ENCODE results near the gene SBF2. TPM values are rescaled to one million over a fixed set of nuclear protein-coding genes. Genes with fewer than 3 reads are reported as not detected.
"Not testable (repeated sequence)": the region's sequence is repeated elsewhere in the genome, so short reads cannot be mapped to it uniquely, and the experiment has no call there.

Gene SBF2
- total and polyA plus RNA-seq, 7 experiments from 2014 or later, result 4.2 to 35.2 (median 13.3) TPM

- no peaks in the 10 kb centered on the region for H3K9me3 ChIP-seq (ENCODE audit: control insufficient read depth in 2 of 3, low read length in 3 of 3)
- H3K27ac Mint-ChIP-seq, result no peak overlapping the region
- intact Hi-C loops (cut with micrococcal nuclease), result no loop called here
- no peaks in the 10 kb centered on the region for H3K36me3 ChIP-seq (ENCODE audit: control insufficient read depth in 2 of 3, insufficient read depth in 3 of 3, low read length in 3 of 3)
- ChIA-PET POLR2A (no interaction called here), CTCF (no interaction called here)
- ATAC-seq, result no peak
- no peaks in the 10 kb centered on the region for H3K27me3 Mint-ChIP-seq
- peaks cover 0 to 5% (median 0%) of the 10 kb centered on the region in 11 donors for H3K9me3 Mint-ChIP-seq
- H3K4me3 ChIP-seq (ENCODE audit: low read length), result no peak overlapping the region
- H3K27me3 ChIP-seq (ENCODE audit: control insufficient read depth in 2 of 2, insufficient read depth in 2 of 2, low read length in 2 of 2), result no peaks in the 10 kb centered on the region
- peaks cover 0 to 5% (median 0%) of the 10 kb centered on the region in 7 donors for H3K4me1 Mint-ChIP-seq
- peak overlapping the region in 1 of 10 donors; percentile 29 for H3K4me3 Mint-ChIP-seq
- H3K27ac ChIP-seq (ENCODE audit: low read depth, low read length), result no peak overlapping the region
- H3K36me3 Mint-ChIP-seq, result peaks cover 0 to 22% (median 15%) of the 10 kb centered on the region in 5 donors
- DNase-seq, result no peak
- H3K4me1 ChIP-seq (ENCODE audit: control insufficient read depth in 2 of 2, insufficient read depth in 2 of 2, low read length in 2 of 2), result no peaks in the 10 kb centered on the region
These were observed 57.2 kb downstream of the SBF2 start for GRCh38 chr11:10236840-10237239.

DNA sequence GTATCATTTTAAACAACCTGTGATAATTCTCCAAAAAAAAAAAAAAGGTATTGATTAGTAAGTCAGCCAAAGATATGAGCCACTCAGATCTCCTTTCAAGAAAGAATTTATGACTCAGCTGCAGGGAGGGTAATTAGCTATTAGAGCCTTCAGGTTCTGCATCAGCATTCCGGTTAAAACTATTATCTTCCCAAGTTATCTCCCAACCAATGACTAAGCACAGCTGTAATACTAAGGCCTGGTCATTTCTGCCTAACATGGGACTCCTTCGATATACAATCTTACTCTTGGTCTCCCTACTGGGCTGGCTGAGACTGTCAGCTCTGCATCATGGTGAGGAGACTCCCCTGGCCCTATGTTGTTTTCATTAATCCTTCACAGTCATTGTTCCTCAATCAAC is 60.4 kb downstream of the SBF2 start:
- H3K4me3 ChIP-seq (ENCODE audit: low read length), result no peak overlapping the region
- H3K4me1 Mint-ChIP-seq, result peaks cover 0 to 3% (median 0%) of the 10 kb centered on the region in 7 donors
- H3K9me3 ChIP-seq (ENCODE audit: control insufficient read depth in 2 of 3, low read length in 3 of 3), result no peaks in the 10 kb centered on the region
- no peak overlapping the region for H3K27ac Mint-ChIP-seq
- intact Hi-C loops (cut with micrococcal nuclease), result no loop called here
- H3K36me3 Mint-ChIP-seq, result peaks cover 0 to 26% (median 15%) of the 10 kb centered on the region in 5 donors
- no peak overlapping the region for H3K27ac ChIP-seq (ENCODE audit: low read depth, low read length)
- no peak for ATAC-seq
- H3K36me3 ChIP-seq (ENCODE audit: control insufficient read depth in 2 of 3, insufficient read depth in 3 of 3, low read length in 3 of 3), result no peaks in the 10 kb centered on the region
- H3K9me3 Mint-ChIP-seq, result peaks cover 0 to 7% (median 4%) of the 10 kb centered on the region in 11 donors
- H3K27me3 ChIP-seq (ENCODE audit: control insufficient read depth in 2 of 2, insufficient read depth in 2 of 2, low read length in 2 of 2), result no peaks in the 10 kb centered on the region
- H3K27me3 Mint-ChIP-seq, result no peaks in the 10 kb centered on the region
- ChIA-PET CTCF (no interaction called here), POLR2A (no interaction called here)
- DNase-seq, result no peak
- H3K4me3 Mint-ChIP-seq, result no peak overlapping the region
- H3K4me1 ChIP-seq (ENCODE audit: control insufficient read depth in 2 of 2, insufficient read depth in 2 of 2, low read length in 2 of 2), result no peaks in the 10 kb centered on the region

GRCh38 chr11:10232756-10233155 is 61.3 kb downstream of the SBF2 start:
- Mint-ChIP-seq H3K4me3 (no peak overlapping the region), H3K27me3 (no peaks in the 10 kb centered on the region), H3K4me1 (peaks cover 0 to 3% (median 0%) of the 10 kb centered on the region in 7 donors), H3K9me3 (peaks cover 0 to 7% (median 4%) of the 10 kb centered on the region in 11 donors), H3K27ac (no peak overlapping the region), H3K36me3 (peaks cover 0 to 23% (median 14%) of the 10 kb centered on the region in 5 donors)
- Histone ChIP-seq H3K27ac (ENCODE audit: low read depth, low read length) (no peak overlapping the region), H3K27me3 (ENCODE audit: control insufficient read depth in 2 of 2, insufficient read depth in 2 of 2, low read length in 2 of 2) (no peaks in the 10 kb centered on the region), H3K9me3 (ENCODE audit: control insufficient read depth in 2 of 3, low read length in 3 of 3) (no peaks in the 10 kb centered on the region), H3K4me3 (ENCODE audit: low read length) (no peak overlapping the region), H3K36me3 (ENCODE audit: control insufficient read depth in 2 of 3, insufficient read depth in 3 of 3, low read length in 3 of 3) (no peaks in the 10 kb centered on the region), H3K4me1 (ENCODE audit: control insufficient read depth in 2 of 2, insufficient read depth in 2 of 2, low read length in 2 of 2) (no peaks in the 10 kb centered on the region)
- ATAC-seq, result no peak
- CTCF ChIA-PET, result interaction anchor here (0.6 kb wide), 1 partner anchor 454 kb away, joined by 6 read pairs; no protein-coding TSS in a partner anchor
- intact Hi-C loops (cut with micrococcal nuclease), result no loop called here
- DNase-seq, result no peak
- POLR2A ChIA-PET, result no interaction called here

GRCh38 chr11:10231803-10232202 is 62.2 kb downstream of the SBF2 start:
- H3K4me1 Mint-ChIP-seq; intact Hi-C loops (cut with micrococcal nuclease); H3K9me3 Mint-ChIP-seq; H3K27me3 ChIP-seq (ENCODE audit: control insufficient read depth in 2 of 2, insufficient read depth in 2 of 2, low read length in 2 of 2); H3K27ac Mint-ChIP-seq; H3K4me1 ChIP-seq (ENCODE audit: control insufficient read depth in 2 of 2, insufficient read depth in 2 of 2, low read length in 2 of 2); DNase-seq; H3K4me3 Mint-ChIP-seq; POLR2A ChIA-PET; ATAC-seq; H3K27me3 Mint-ChIP-seq; CTCF ChIA-PET; H3K36me3 ChIP-seq (ENCODE audit: control insufficient read depth in 2 of 3, insufficient read depth in 3 of 3, low read length in 3 of 3); H3K9me3 ChIP-seq (ENCODE audit: control insufficient read depth in 2 of 3, low read length in 3 of 3); H3K27ac ChIP-seq (ENCODE audit: low read depth, low read length); H3K4me3 ChIP-seq (ENCODE audit: low read length): not testable (repeated sequence)
- peaks cover 0 to 20% (median 10%) of the 10 kb centered on the region in 5 donors for H3K36me3 Mint-ChIP-seq

DNA sequence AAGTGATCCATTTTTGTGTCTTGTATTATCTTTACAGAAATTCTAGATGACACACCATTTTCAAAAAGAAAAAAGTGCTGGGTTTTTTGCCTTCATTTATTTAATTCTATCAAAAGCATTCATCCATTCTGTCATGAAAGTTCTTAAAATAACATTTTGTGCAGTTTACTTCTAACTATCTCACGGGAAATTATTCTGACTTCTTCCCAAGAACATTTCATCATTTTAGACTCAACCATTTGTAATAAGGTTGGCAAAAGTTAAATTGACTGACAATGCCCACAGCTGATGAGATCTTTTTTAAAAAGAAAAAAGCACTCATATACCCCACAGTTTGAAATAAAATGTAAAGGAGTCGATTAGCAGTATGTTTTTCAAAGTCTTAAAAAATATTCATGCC is 68.5 kb downstream of the SBF2 start:
- ChIA-PET POLR2A (no interaction called here), CTCF (no interaction called here)
- Mint-ChIP-seq H3K27ac (no peak overlapping the region), H3K9me3 (peaks cover 0 to 13% (median 2%) of the 10 kb centered on the region in 11 donors), H3K4me3 (no peak overlapping the region), H3K36me3 (peaks cover 0 to 4% (median 3%) of the 10 kb centered on the region in 5 donors), H3K27me3 (peaks cover 0 to 5% (median 0%) of the 10 kb centered on the region in 5 donors), H3K4me1 (peaks cover 0 to 3% (median 0%) of the 10 kb centered on the region in 7 donors)
- Histone ChIP-seq H3K9me3 (ENCODE audit: control insufficient read depth in 2 of 3, low read length in 3 of 3) (no peaks in the 10 kb centered on the region), H3K27ac (ENCODE audit: low read depth, low read length) (no peak overlapping the region), H3K36me3 (ENCODE audit: control insufficient read depth in 2 of 3, insufficient read depth in 3 of 3, low read length in 3 of 3) (no peaks in the 10 kb centered on the region), H3K4me3 (ENCODE audit: low read length) (no peak overlapping the region), H3K4me1 (ENCODE audit: control insufficient read depth in 2 of 2, insufficient read depth in 2 of 2, low read length in 2 of 2) (no peaks in the 10 kb centered on the region), H3K27me3 (ENCODE audit: control insufficient read depth in 2 of 2, insufficient read depth in 2 of 2, low read length in 2 of 2) (no peaks in the 10 kb centered on the region)
- intact Hi-C loops (cut with micrococcal nuclease), result no loop called here
- DNase-seq, result no peak
- ATAC-seq, result no peak

DNA sequence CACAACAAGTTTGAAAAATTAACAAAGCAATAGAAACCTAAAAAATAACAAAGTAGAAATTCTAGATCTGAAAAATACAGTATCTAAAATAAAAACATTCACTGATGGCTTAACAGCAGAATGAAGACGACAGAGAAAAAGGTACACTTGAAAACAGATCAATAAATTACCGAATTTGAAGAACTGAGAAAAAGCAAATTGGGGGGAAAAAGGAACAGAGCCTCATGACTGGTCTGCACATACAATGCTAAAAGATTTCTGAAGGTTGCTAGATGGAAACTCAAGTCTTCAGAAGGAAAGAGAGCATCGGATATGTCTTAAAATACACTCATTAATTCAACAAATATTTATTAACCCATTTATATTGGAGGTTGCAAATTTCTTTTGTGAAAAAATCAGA is 71.6 kb downstream of the SBF2 start:
- Histone ChIP-seq H3K27me3 (ENCODE audit: control insufficient read depth in 2 of 2, insufficient read depth in 2 of 2, low read length in 2 of 2) (no peaks in the 10 kb centered on the region), H3K9me3 (ENCODE audit: control insufficient read depth in 2 of 3, low read length in 3 of 3) (no peaks in the 10 kb centered on the region), H3K4me1 (ENCODE audit: control insufficient read depth in 2 of 2, insufficient read depth in 2 of 2, low read length in 2 of 2) (no peaks in the 10 kb centered on the region), H3K36me3 (ENCODE audit: control insufficient read depth in 2 of 3, insufficient read depth in 3 of 3, low read length in 3 of 3) (no peaks in the 10 kb centered on the region), H3K4me3 (ENCODE audit: low read length) (no peak overlapping the region), H3K27ac (ENCODE audit: low read depth, low read length) (no peak overlapping the region)
- Mint-ChIP-seq H3K36me3 (peaks cover 4 to 15% (median 12%) of the 10 kb centered on the region in 5 donors), H3K4me3 (no peak overlapping the region), H3K4me1 (peaks cover 0 to 2% (median 0%) of the 10 kb centered on the region in 7 donors), H3K27ac (peak overlapping the region in 1 of 9 donors; percentile 75), H3K27me3 (peaks cover 0 to 5% (median 0%) of the 10 kb centered on the region in 5 donors), H3K9me3 (peaks cover 0 to 12% (median 6%) of the 10 kb centered on the region in 11 donors)
- ATAC-seq (no peak), DNase-seq (no peak)
- CTCF ChIA-PET, result no interaction called here
- POLR2A ChIA-PET, result no interaction called here
- intact Hi-C loops (cut with micrococcal nuclease), result no loop called here

- peaks cover 0 to 12% (median 6%) of the 10 kb centered on the region in 11 donors for H3K9me3 Mint-ChIP-seq
- no peak overlapping the region for H3K27ac Mint-ChIP-seq
- no peak overlapping the region for H3K4me3 Mint-ChIP-seq
- POLR2A ChIA-PET, result no interaction called here
- CTCF ChIA-PET, result no interaction called here
- Histone ChIP-seq H3K4me3 (ENCODE audit: low read length) (no peak overlapping the region), H3K27me3 (ENCODE audit: control insufficient read depth in 2 of 2, insufficient read depth in 2 of 2, low read length in 2 of 2) (no peaks in the 10 kb centered on the region), H3K36me3 (ENCODE audit: control insufficient read depth in 2 of 3, insufficient read depth in 3 of 3, low read length in 3 of 3) (no peaks in the 10 kb centered on the region), H3K9me3 (ENCODE audit: control insufficient read depth in 2 of 3, low read length in 3 of 3) (no peaks in the 10 kb centered on the region), H3K27ac (ENCODE audit: low read depth, low read length) (no peak overlapping the region), H3K4me1 (ENCODE audit: control insufficient read depth in 2 of 2, insufficient read depth in 2 of 2, low read length in 2 of 2) (no peaks in the 10 kb centered on the region)
- DNase-seq (no peak), ATAC-seq (no peak)
- intact Hi-C loops (cut with micrococcal nuclease), result no loop called here
- H3K4me1 Mint-ChIP-seq, result peaks cover 0 to 2% (median 0%) of the 10 kb centered on the region in 7 donors
- peaks cover 0 to 5% (median 0%) of the 10 kb centered on the region in 5 donors for H3K27me3 Mint-ChIP-seq
- H3K36me3 Mint-ChIP-seq, result peaks cover 4 to 15% (median 12%) of the 10 kb centered on the region in 5 donors
These were observed 72.7 kb downstream of the SBF2 start for GRCh38 chr11:10221342-10221741.

Data from naive thymus-derived CD4-positive, alpha-beta T cell (primary cell).